Measurements from ENCODE around the gene SLC25A23. TPM values are rescaled to one million over a fixed set of nuclear protein-coding genes. Genes with fewer than 3 reads are reported as not detected.
A peak's percentile ranks its signal among the peaks of the same experiment; 100 is the strongest.

The SLC25A23 gene
- total RNA-seq, 1 experiment from 2014 or later = 59.5 TPM

DNA sequence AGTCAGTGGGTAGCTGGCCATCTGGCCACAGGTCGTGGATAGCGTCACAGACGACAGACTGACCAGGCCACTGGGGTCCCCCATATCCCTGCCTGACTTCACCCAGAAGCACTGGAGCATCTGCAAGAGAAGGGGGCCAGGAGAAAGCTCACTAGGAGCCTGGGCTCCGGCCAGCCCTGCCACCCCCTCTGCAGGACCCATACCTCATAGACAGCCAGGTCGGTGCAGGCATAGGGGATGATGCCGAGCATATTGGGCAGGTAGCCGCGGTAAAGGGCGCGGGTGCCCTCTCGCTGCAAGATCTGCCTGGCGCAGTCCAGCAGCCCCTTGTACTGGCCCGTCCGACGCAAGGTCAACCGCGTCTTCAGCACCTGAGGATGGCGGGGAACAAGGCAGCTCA is 32.5 kb downstream of the SLC25A23 start:
- H2AFZ ChIP-seq = no peak overlapping the region
- no peak for TF ChIP-seq EZH2 (IDR thresholded peaks at IDR 0.05; ENCODE audit: low read depth)
- TF ChIP-seq, protein P1, sequence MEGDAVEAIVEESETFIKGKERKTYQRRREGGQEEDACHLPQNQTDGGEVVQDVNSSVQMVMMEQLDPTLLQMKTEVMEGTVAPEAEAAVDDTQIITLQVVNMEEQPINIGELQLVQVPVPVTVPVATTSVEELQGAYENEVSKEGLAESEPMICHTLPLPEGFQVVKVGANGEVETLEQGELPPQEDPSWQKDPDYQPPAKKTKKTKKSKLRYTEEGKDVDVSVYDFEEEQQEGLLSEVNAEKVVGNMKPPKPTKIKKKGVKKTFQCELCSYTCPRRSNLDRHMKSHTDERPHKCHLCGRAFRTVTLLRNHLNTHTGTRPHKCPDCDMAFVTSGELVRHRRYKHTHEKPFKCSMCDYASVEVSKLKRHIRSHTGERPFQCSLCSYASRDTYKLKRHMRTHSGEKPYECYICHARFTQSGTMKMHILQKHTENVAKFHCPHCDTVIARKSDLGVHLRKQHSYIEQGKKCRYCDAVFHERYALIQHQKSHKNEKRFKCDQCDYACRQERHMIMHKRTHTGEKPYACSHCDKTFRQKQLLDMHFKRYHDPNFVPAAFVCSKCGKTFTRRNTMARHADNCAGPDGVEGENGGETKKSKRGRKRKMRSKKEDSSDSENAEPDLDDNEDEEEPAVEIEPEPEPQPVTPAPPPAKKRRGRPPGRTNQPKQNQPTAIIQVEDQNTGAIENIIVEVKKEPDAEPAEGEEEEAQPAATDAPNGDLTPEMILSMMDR (conservative IDR thresholded peaks at IDR 0.05) = no peak
- no peaks in the 10 kb centered on the region for H3F3A ChIP-seq (ENCODE audit: insufficient read depth, low read depth)
- no TSS peak for BruUV-seq (replicated peaks)
- CTCF ChIA-PET = no interaction called here
- no peaks in the 10 kb centered on the region for H3K9me2 ChIP-seq (ENCODE audit: insufficient read depth)
- POLR2A ChIA-PET (ENCODE audit: unreplicated experiment) = no interaction called here
- H3K4me3 ChIP-seq = no peak overlapping the region
- H3K9me3 ChIP-seq (ENCODE audit: insufficient read depth, low read depth) = no peaks in the 10 kb centered on the region
- DNase-seq = no peak
- H3K4me2 ChIP-seq = no peak overlapping the region
- intact Hi-C loops (cut with micrococcal nuclease; ENCODE audit: unreplicated experiment) = no loop called here
- H3K36me3 ChIP-seq (ENCODE audit: low read depth) = no peaks in the 10 kb centered on the region
- H3K4me1 ChIP-seq (replicated peaks; ENCODE audit: insufficient read depth) = peaks cover 10% of the 10 kb centered on the region
- no peak overlapping the region for H3K27ac ChIP-seq
- H3K79me2 ChIP-seq (ENCODE audit: low read depth) = peaks cover 20% of the 10 kb centered on the region
- H3K27me3 ChIP-seq (ENCODE audit: insufficient read depth, low read depth) = no peaks in the 10 kb centered on the region
- peaks cover 18% of the 10 kb centered on the region for H4K20me1 ChIP-seq (ENCODE audit: insufficient read depth)

DNA sequence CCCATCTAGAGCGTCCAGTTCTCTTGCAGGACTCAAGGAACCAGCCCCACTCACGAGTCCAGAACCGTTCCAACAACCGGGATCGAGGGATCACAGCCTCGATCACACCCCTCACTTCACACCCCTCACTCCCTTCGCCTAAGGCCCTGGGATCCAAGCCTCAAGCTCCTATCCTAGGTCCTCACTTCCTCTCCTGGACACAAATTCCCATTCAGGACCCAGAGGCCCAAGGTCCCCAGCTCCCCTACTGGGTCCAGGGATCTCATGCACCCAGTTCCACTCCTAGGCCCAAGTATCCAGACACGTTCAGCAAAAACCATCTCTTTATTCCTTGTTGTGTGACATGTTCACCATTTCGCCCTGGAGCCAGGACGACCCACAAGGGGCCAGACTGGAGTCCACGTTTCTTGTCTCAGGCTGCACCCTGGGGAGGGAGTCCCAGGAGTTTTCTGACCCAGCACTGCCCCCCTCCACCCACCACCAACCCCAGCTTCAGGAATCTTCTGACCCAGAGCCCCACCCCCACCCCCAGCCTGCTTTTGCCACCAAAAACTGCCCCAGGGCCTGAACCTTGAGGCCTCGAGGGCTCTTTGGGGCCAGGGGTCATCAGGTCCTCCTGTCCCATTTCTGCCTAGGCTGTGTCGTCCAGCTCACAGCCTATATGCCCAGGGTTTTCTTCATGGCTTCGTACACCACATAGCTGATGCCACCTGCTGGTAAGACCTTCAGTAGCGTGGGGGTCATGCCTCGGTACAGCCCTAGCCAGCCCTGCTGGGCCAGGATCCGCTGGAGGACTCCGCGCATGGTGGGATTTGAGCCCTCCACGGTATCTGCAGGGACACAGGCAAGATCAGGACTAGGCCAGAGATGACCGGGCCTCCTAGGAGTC is 33.6 kb downstream of the SLC25A23 start:
- POLR2A ChIA-PET (ENCODE audit: unreplicated experiment) = no interaction called here
- CTCF ChIA-PET = interaction anchor here (0.6 kb wide), 1 partner anchor 140 kb away, joined by 4 read pairs; no protein-coding TSS in a partner anchor
- peak overlapping the region; percentile 73 for H2AFZ ChIP-seq

More for the DNA sequence above, 33.6 kb downstream of the SLC25A23 start:
- intact Hi-C loops (cut with micrococcal nuclease; ENCODE audit: unreplicated experiment) = loop anchor here (1.0 kb wide), 2 partner anchors 33 to 54 kb away; partner anchors contain the start of genes ALKBH7 and GTF2F1
- peak overlapping the region; percentile 18; the same call in 1 of the 2 replicates for H3K27ac ChIP-seq
- H3F3A ChIP-seq (ENCODE audit: insufficient read depth, low read depth) = no peaks in the 10 kb centered on the region
- H3K9me3 ChIP-seq (ENCODE audit: insufficient read depth, low read depth) = no peaks in the 10 kb centered on the region
- peaks cover 30% of the 10 kb centered on the region for H4K20me1 ChIP-seq (ENCODE audit: insufficient read depth)
- no peaks in the 10 kb centered on the region for H3K36me3 ChIP-seq (ENCODE audit: low read depth)
- no peak for TF ChIP-seq EZH2 (IDR thresholded peaks at IDR 0.05; ENCODE audit: low read depth)
- TF ChIP-seq, protein P1 (conservative IDR thresholded peaks at IDR 0.05) = no peak
- H3K4me1 ChIP-seq (replicated peaks; ENCODE audit: insufficient read depth) = peaks cover 10% of the 10 kb centered on the region
- no peak overlapping the region for H3K4me3 ChIP-seq
- H3K9me2 ChIP-seq (ENCODE audit: insufficient read depth) = no peaks in the 10 kb centered on the region
- H3K27me3 ChIP-seq (ENCODE audit: insufficient read depth, low read depth) = no peaks in the 10 kb centered on the region
- BruUV-seq (replicated peaks) = TSS peak; percentile 87
- DNase-seq = no peak
- H3K4me2 ChIP-seq = peak overlapping the region; percentile 44
- peaks cover 32% of the 10 kb centered on the region for H3K79me2 ChIP-seq (ENCODE audit: low read depth)
